Testis (tissue), 3 donors: ENCODE data around the gene CDC25A. TPM values are rescaled to one million over a fixed set of nuclear protein-coding genes. Genes with fewer than 3 reads are reported as not detected.

ENCODE experiments used
- DNase-seq: peaks from one replicate; pipeline ENCODE4 v3.0.0-alpha.2; 2019
- H3K27ac ChIP-seq, 2 donors: fragments of 200-600 bp; sonication (generic); one replicate each; pipeline ENCODE4 v1.5.1; 2019
- H3K27me3 ChIP-seq: fragments of 200-600 bp; sonication (generic); one replicate; pipeline ENCODE4 v1.5.1; 2019
- H3K36me3 ChIP-seq: fragments of 200-600 bp; sonication (generic); one replicate; pipeline ENCODE4 v1.5.1; 2017; ENCODE audit warnings: low read depth; ENCODE audit errors: missing control alignments
- H3K4me1 ChIP-seq: fragments of 200-600 bp; sonication (generic); one replicate; pipeline ENCODE4 v1.5.1; 2019
- H3K4me3 ChIP-seq, 2 donors: fragments of 200-600 bp; sonication (generic); one replicate each; pipeline ENCODE4 v1.5.1; 2017 to 2019
- H3K9me3 ChIP-seq: fragments of 200-600 bp; sonication (generic); one replicate; pipeline ENCODE4 v1.5.1; 2017
- CTCF ChIP-seq, 3 experiments: fragments of 450-650 bp in 2 of 3; fragments of 200-600 bp in 1 of 3; sonication (generic) in 1 of 3; IDR thresholded peaks; one replicate each; pipeline ENCODE4 v1.5.1; 2016 to 2019; ENCODE audit warnings: antibody characterized with exemption in 3 of 3, mild to moderate bottlenecking in 2 of 3, moderate library complexity in 1 of 3
- POLR2A ChIP-seq: fragments of 450-650 bp; IDR thresholded peaks from one replicate; pipeline ENCODE4 v1.6.1; 2017; ENCODE audit warnings: antibody characterized with exemption, mild to moderate bottlenecking, moderate library complexity
- WGBS, 2 donors: methylation state at CpG; one replicate each; pipeline ENCODE4 v1.1.5; 2018; 5-methylcytosine and 5-hydroxymethylcytosine counted together
- intact Hi-C: fragments of 100-400 bp; cut with DNase I; formaldehyde crosslinking; loops from one replicate; pipeline ENCODE4 v1.15.1; 2023; ENCODE audit warnings: low total_unique reads
- polyA plus RNA-seq: library from polyadenylated mRNA; stranded (reverse); fragments of 350-450 nt; fragmentation: Illumina TruSeq; extraction: RNeasy Lipid Tissue Mini Kit (QIAGEN cat#74804); gene quantifications from one replicate; pipeline ENCODE4 v1.2.3, GENCODE V29; 2014; ENCODE audit warnings: low read depth, low replicate concordance; ENCODE audit not compliant: insufficient read depth
- total RNA-seq, 2 donors: library from RNA; depleted of rRNA; stranded (reverse); fragments of >200 nt; gene quantifications; one replicate each; pipeline ENCODE4 v1.2.3, GENCODE V29; 2016

Gene CDC25A
- total and polyA plus RNA-seq, 3 donors from 2014 or later, result 29.3 to 51.6 (median 46.3) TPM

DNA sequence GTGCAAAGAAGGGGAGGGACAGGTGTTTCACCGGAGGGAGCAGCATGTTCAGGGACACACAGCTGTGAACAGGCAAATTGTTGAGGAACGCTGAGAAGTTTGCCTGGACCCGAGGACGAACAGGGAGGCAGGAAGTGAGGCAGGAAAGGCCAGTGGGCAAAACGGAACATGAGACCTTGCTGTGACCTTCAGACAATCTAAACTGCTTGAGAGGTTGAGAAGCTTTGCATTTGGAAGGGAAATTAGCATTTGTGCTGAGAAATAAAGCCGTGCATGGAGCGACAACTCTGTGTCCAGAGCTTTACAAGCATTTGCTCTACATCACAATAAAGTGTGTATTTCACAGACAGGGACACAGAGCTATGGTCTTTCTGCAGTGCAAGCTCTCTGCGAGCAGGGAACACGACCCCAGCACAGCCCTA, 47.9 kb downstream of the CDC25A start:
- no peak for DNase-seq
- Histone ChIP-seq H3K27ac (no peak overlapping the region), H3K36me3 (no peaks in the 10 kb centered on the region), H3K4me1 (peaks cover 6% of the 10 kb centered on the region), H3K27me3 (no peaks in the 10 kb centered on the region), H3K4me3 (no peak overlapping the region), H3K9me3 (no peaks in the 10 kb centered on the region)
- no peak for TF ChIP-seq POLR2A
- no peak for TF ChIP-seq CTCF (IDR thresholded peaks at IDR 0.05)
- 29 to 39% methylated on average over 9 of the region's 9 CpGs for WGBS, 2 donors
- intact Hi-C loops, result no loop called here

GRCh38 chr3:48137425-48137999, 50.7 kb downstream of the CDC25A start:
- Histone ChIP-seq H3K9me3 (no peaks in the 10 kb centered on the region), H3K4me3 (no peak overlapping the region), H3K27me3 (no peaks in the 10 kb centered on the region), H3K27ac (no peak overlapping the region), H3K36me3 (no peaks in the 10 kb centered on the region), H3K4me1 (peaks cover 6% of the 10 kb centered on the region)
- no peak for TF ChIP-seq CTCF (IDR thresholded peaks at IDR 0.05)
- TF ChIP-seq POLR2A, result no peak
- WGBS, 2 donors, result 80 to 81% methylated on average over 7 of the region's 7 CpGs
- DNase-seq, result no peak
- intact Hi-C loops, result no loop called here

DNA sequence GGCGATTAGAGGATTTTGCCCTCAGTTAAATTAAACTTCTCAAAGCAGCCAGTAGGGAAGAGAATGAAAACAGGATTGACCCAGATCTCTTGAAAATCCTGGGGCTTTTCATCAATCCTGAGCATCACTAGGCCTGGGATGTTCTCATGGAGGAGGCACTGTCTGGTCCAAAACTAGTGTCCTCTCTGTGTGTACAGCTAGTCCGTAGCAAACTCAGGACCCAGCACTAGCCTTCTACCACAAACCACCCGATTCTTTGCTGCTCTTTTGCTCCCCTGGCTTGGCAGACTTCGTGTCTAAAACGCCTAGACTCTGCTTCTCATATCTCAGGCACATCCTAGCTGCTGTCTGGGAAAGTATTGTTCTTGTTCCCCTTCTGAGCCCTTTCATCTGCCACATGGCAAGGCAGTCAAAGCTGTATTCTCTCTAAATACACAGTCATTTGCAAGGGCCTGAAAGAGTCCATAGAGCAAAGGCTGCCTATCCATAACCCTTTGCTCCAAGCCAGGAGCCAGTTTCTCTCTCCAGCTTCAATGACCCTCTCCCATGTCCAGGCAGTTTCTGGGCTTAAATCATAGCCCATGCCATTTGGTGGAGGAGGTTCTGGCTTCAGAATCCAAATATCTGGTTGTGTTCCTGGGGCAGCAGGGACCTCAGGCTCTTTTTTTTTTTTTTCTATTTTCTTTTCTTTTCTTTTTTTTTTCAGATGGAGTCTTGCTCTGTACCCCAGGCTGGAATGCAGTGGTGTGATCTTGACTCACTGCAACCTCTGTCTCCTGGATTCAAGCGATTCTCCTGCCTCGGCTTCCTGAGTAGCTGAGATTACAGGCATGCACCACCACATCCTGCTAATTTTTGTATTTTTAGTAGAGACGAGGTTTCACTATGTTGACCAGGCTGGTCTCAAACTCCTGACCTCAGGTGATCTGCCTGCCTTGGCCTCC, 52.4 kb downstream of the CDC25A start:
- no peak for TF ChIP-seq POLR2A
- no peak for TF ChIP-seq CTCF (IDR thresholded peaks at IDR 0.05)
- WGBS, 2 donors, result 63 to 68% methylated on average over 8 of the region's 8 CpGs
- Histone ChIP-seq H3K27ac (no peak overlapping the region), H3K27me3 (no peaks in the 10 kb centered on the region), H3K4me1 (peaks cover 12% of the 10 kb centered on the region), H3K36me3 (no peaks in the 10 kb centered on the region), H3K9me3 (no peaks in the 10 kb centered on the region), H3K4me3 (no peak overlapping the region)
- DNase-seq, result no peak
- intact Hi-C loops, result no loop called here

GRCh38 chr3:48130321-48130904, 57.8 kb downstream of the CDC25A start:
- WGBS, 2 donors, result 39 to 58% methylated on average over 7 to 8 of the region's 8 CpGs
- TF ChIP-seq POLR2A, result no peak
- TF ChIP-seq CTCF (IDR thresholded peaks at IDR 0.05), result no peak
- no peaks in the 10 kb centered on the region for H3K9me3 ChIP-seq
- H3K36me3 ChIP-seq, result no peaks in the 10 kb centered on the region
- DNase-seq, result peak; percentile 79
- H3K27me3 ChIP-seq, result no peaks in the 10 kb centered on the region
- H3K27ac ChIP-seq, result peak overlapping the region; percentile 59 to 61
- no peak overlapping the region for H3K4me3 ChIP-seq
- H3K4me1 ChIP-seq, result peaks cover 16% of the 10 kb centered on the region
- intact Hi-C loops, result no loop called here
